Activated B cell treated with CpG ODN at 0.5 μM for 24 hours (primary cell): ENCODE results near the gene PCDHGA5. TPM values are rescaled to one million over a fixed set of nuclear protein-coding genes. Genes with fewer than 3 reads are reported as not detected.
"Not testable (repeated sequence)": the region's sequence is repeated elsewhere in the genome, so short reads cannot be mapped to it uniquely, and the experiment has no call there.

Source experiments
- ATAC-seq: fragments of 200-7000 bp; cut with Tn5 transposase; one replicate; pipeline ENCODE4 v1.10.0; 2021; ENCODE audit warnings: low read depth, mild to moderate bottlenecking, moderate library complexity
- CTCF ChIA-PET: fragments of 350-600 bp; sonication (Branson Sonifier 250); formaldehyde crosslinking; loops from one replicate; lab custom pipeline; 2021; ENCODE audit warnings: antibody characterized with exemption; lab: Charles Lee
- POLR2A ChIA-PET: fragments of 350-600 bp; sonication (Branson Sonifier 250); formaldehyde crosslinking; loops from one replicate; lab custom pipeline; 2021; ENCODE audit warnings: antibody characterized with exemption; lab: Charles Lee
- DNase-seq: peaks from one replicate; pipeline ENCODE4 v3.0.0; 2022
- H3K27ac Mint-ChIP-seq: one replicate; pipeline ENCODE4 v1.8.0; 2020; ENCODE audit warnings: mixed read lengths
- H3K27me3 Mint-ChIP-seq: one replicate; pipeline ENCODE4 v1.8.0; 2021; ENCODE audit warnings: mixed read lengths
- H3K36me3 Mint-ChIP-seq: one replicate; pipeline ENCODE4 v1.8.0; 2021; ENCODE audit warnings: low read depth, mixed read lengths
- H3K4me1 Mint-ChIP-seq: one replicate; pipeline ENCODE4 v1.8.0; 2021; ENCODE audit warnings: mixed read lengths
- H3K4me3 Mint-ChIP-seq: one replicate; pipeline ENCODE4 v1.8.0; 2020; ENCODE audit warnings: mild to moderate bottlenecking, mixed read lengths
- H3K9me3 Mint-ChIP-seq: one replicate; pipeline ENCODE4 v1.8.0; 2020; ENCODE audit warnings: mixed read lengths
- intact Hi-C: fragments of 100-400 bp; cut with micrococcal nuclease; formaldehyde crosslinking; loops from one replicate; pipeline ENCODE4 v1.15.1; 2024
- total RNA-seq: library from RNA; stranded (reverse); gene quantifications from 2 replicates; pipeline ENCODE4 v1.2.3, GENCODE V29; 2022
- TF ChIP-seq, protein P1 (sequence below): fragments of 200-600 bp; IDR thresholded peaks from one replicate; pipeline ENCODE4 v1.8.0; 2022; ENCODE audit warnings: antibody characterized with exemption, mild to moderate bottlenecking

The PCDHGA5 gene
- total RNA-seq, 1 donor from 2014 or later, result 1.2 TPM

DNA sequence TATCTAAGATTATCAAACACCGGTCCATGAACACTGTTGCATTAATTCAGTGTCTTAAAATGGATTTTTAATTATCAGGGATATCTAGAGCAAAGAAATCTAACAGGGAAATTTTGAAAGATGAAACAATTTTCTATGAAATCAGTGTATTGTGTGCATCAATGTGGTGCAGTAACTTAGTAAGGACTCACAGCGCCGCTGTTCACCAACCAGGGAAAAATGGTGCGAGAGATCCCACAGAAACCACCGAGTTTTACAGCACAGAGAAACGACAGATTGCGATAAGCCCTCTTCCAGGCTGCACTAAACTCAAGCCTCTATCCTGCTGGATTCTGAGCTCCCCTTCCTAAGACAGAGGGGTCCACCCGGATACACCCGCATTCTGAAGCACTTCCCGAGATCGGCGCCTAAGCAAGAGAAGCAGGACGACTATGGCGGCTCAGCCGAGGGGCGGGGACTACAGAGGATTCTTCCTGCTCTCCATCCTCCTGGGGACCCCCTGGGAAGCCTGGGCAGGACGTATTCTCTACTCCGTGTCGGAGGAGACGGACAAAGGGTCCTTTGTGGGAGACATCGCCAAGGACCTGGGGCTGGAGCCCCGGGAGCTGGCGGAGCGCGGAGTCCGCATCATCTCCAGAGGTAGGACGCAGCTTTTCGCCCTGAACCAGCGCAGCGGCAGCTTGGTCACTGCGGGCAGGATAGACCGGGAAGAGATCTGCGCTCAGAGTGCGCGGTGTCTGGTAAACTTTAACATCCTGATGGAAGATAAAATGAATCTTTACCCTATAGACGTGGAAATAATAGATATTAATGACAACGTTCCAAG, 18.7 kb downstream of the PCDHGA5 start, which contains the start of gene PCDHGA7:
PCDHGA7 (plus strand) TSS at position 274 of the 826 bp plus-strand sequence; CDS start at position 432, 158 bp downstream.
- Mint-ChIP-seq H3K36me3 (peaks cover 2% of the 10 kb centered on the region), H3K27ac (no peak within 1 kb of the TSS), H3K27me3 (peaks cover 51% of the 10 kb centered on the region), H3K4me3 (peak within 1 kb of the TSS; percentile 76), H3K9me3 (peaks cover 15% of the 10 kb centered on the region), H3K4me1 (no peaks in the 10 kb centered on the region)
- DNase-seq (no peak), ATAC-seq (no peak)
- TF ChIP-seq, protein P1, sequence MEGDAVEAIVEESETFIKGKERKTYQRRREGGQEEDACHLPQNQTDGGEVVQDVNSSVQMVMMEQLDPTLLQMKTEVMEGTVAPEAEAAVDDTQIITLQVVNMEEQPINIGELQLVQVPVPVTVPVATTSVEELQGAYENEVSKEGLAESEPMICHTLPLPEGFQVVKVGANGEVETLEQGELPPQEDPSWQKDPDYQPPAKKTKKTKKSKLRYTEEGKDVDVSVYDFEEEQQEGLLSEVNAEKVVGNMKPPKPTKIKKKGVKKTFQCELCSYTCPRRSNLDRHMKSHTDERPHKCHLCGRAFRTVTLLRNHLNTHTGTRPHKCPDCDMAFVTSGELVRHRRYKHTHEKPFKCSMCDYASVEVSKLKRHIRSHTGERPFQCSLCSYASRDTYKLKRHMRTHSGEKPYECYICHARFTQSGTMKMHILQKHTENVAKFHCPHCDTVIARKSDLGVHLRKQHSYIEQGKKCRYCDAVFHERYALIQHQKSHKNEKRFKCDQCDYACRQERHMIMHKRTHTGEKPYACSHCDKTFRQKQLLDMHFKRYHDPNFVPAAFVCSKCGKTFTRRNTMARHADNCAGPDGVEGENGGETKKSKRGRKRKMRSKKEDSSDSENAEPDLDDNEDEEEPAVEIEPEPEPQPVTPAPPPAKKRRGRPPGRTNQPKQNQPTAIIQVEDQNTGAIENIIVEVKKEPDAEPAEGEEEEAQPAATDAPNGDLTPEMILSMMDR, result no peak
- ChIA-PET POLR2A (no interaction called here), CTCF (no interaction called here)
- intact Hi-C loops, result no loop called here

DNA sequence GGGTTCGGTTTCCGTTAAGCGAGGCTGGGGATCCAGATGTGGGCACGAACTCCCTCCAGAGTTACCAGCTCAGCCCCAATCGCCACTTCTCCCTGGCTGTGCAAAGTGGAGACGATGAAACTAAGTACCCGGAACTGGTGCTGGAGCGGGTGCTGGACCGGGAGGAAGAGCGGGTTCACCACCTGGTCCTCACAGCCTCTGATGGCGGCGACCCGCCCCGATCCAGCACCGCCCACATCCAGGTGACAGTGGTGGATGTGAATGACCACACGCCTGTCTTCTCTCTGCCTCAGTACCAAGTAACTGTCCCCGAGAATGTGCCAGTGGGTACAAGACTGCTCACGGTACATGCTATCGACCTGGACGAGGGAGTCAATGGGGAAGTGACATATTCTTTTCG, 19.4 kb downstream of the PCDHGA5 start:
- ChIA-PET CTCF (no interaction called here), POLR2A (no interaction called here)
- no peaks in the 10 kb centered on the region for H3K4me1 Mint-ChIP-seq
- DNase-seq (no peak), ATAC-seq (no peak)
- no peak overlapping the region for H3K4me3 Mint-ChIP-seq
- H3K36me3 Mint-ChIP-seq, result peaks cover 2% of the 10 kb centered on the region
- no peak overlapping the region for H3K27ac Mint-ChIP-seq
- H3K27me3 Mint-ChIP-seq, result peaks cover 53% of the 10 kb centered on the region
- H3K9me3 Mint-ChIP-seq, result peaks cover 16% of the 10 kb centered on the region
- TF ChIP-seq, protein P1, result no peak
- intact Hi-C loops, result no loop called here

DNA sequence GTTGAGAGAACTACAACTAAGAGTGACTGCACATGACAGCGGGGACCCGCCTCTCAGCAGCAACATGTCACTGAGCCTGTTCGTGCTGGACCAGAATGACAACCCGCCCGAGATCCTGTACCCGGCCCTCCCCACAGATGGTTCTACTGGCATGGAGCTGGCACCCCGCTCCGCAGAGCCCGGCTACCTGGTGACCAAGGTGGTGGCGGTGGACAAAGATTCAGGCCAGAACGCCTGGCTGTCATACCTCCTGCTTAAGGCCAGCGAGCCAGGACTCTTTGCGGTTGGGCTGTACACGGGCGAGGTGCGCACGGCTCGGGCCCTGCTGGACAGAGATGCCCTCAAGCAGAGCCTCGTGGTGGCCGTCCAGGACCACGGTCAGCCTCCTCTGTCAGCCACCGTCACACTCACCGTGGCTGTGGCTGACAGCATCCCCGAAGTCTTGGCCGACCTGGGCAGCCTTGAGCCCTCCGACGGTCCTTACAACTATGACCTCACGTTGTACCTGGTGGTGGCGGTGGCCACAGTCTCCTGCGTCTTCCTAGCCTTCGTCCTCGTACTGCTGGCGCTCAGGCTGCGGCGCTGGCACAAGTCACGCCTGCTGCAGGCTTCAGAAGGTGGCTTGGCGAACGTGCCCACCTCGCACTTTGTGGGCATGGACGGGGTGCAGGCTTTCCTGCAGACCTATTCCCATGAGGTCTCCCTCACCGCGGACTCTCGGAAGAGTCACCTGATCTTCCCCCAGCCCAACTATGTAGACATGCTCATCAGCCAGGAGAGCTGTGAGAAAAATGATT, 20.7 kb downstream of the PCDHGA5 start:
- H3K36me3 Mint-ChIP-seq, result peaks cover 4% of the 10 kb centered on the region
- ATAC-seq, result no peak
- H3K27ac Mint-ChIP-seq, result no peak overlapping the region
- H3K27me3 Mint-ChIP-seq, result peaks cover 62% of the 10 kb centered on the region
- DNase-seq, result no peak
- ChIA-PET CTCF (no interaction called here), POLR2A (no interaction called here)
- H3K4me3 Mint-ChIP-seq, result no peak overlapping the region
- peaks cover 17% of the 10 kb centered on the region for H3K9me3 Mint-ChIP-seq
- intact Hi-C loops, result no loop called here
- TF ChIP-seq, protein P1, result no peak
- H3K4me1 Mint-ChIP-seq, result no peaks in the 10 kb centered on the region

DNA sequence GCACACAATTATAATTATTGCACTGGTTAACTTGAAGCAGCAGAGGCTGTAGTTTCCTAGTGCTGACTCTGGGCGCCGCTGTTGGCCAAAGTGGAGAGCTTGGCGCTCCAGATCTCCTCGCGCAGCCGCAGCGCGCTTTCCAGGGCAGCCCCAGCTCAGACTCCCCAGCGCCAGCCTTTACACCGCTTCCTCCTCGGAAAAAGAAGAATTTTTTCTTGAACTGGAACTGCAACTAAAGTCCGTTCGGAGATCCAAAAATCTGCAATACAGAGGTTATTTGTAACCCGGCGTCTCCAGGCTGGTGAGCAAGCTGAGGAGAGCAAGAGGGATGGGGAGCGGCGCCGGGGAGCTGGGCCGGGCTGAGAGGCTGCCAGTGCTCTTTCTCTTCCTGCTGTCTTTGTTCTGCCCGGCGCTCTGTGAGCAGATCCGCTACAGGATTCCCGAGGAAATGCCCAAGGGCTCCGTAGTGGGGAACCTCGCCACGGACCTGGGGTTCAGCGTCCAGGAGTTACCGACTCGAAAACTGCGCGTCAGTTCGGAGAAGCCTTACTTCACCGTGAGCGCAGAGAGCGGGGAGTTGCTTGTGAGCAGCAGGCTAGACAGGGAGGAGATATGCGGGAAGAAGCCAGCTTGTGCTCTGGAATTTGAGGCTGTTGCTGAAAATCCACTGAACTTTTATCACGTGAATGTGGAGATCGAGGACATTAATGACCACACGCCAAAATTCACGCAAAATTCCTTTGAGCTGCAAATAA, 23.8 kb downstream of the PCDHGA5 start, which contains the start of gene PCDHGB4:
PCDHGB4 (plus strand) TSS at position 142 of the 755 bp plus-strand sequence; CDS start at position 329, 187 bp downstream.
- peaks cover 63% of the 10 kb centered on the region for H3K27me3 Mint-ChIP-seq
- H3K4me3 Mint-ChIP-seq, result peak within 1 kb of the TSS; percentile 58
- H3K4me1 Mint-ChIP-seq, POLR2A ChIA-PET, H3K27ac Mint-ChIP-seq, H3K36me3 Mint-ChIP-seq, intact Hi-C loops, DNase-seq: not testable (repeated sequence)
- ATAC-seq, result peak; percentile 65
- peaks cover 24% of the 10 kb centered on the region for H3K9me3 Mint-ChIP-seq
- CTCF ChIA-PET, result interaction anchor here (1.1 kb wide), 1 partner anchor 170 kb away, joined by 4 read pairs; no protein-coding TSS in a partner anchor

DNA sequence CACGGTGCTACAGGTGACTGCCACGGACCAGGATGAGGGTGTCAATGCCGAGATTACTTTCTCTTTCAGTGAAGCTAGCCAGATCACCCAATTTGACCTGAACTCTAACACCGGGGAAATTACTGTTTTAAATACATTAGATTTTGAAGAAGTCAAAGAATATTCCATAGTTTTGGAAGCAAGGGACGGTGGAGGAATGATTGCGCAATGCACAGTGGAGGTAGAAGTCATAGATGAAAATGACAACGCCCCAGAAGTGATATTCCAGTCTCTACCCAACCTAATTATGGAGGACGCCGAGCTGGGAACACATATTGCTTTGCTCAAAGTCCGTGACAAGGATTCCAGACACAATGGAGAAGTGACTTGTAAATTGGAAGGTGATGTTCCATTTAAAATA, 24.7 kb downstream of the PCDHGA5 start:
- ChIA-PET CTCF (no interaction called here), POLR2A (no interaction called here)
- H3K27ac Mint-ChIP-seq, result no peak overlapping the region

More for the DNA sequence above, 24.7 kb downstream of the PCDHGA5 start:
- Mint-ChIP-seq H3K27me3 (peaks cover 60% of the 10 kb centered on the region), H3K4me3 (no peak overlapping the region), H3K9me3 (peaks cover 29% of the 10 kb centered on the region), H3K4me1 (no peaks in the 10 kb centered on the region), H3K36me3 (peaks cover 2% of the 10 kb centered on the region)
- TF ChIP-seq, protein P1, result no peak
- intact Hi-C loops, result no loop called here
- DNase-seq, result no peak
- no peak for ATAC-seq
